ENCODE measurements around the gene MADCAM1.

The MADCAM1 gene

DNA sequence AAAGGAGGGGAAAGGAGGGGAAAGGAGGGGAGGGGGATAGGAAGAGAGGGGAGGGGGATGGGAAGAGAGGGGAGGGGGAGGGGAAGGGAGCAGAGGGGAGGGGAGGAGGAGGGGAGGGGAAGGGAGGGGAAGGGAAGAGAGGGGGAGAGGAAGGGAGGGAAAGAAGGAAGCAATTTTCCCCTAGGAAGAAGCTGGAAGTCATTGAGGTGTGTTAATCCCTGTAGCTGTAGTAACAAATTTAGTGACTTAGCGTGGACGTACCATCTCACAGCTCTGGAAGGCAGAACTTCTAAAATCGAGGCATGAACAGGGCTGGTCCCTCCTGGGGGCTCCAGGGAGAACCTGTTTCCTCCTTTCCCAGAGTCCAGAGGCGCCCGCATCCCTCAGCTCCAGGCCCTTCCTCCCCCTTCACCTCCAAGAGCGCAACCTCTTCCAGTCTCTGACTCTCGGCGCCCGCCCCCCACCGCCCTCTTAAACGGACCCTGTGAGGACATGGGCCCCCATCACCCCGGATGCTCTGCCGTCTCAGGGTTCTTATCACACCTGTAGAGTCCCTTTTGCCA lies 29.7 kb downstream of the MADCAM1 start:
- H3K4me1 ChIP-seq = no peaks in the 10 kb centered on the region
- no peaks in the 10 kb centered on the region for H3K9me3 ChIP-seq (ENCODE audit: control insufficient read depth, low read length)
- no peaks in the 10 kb centered on the region for H3K27me3 ChIP-seq (ENCODE audit: control insufficient read depth, insufficient read depth, low read length)
- H3K4me2 ChIP-seq (ENCODE audit: low read length) = no peak overlapping the region
- H3K36me3 ChIP-seq (ENCODE audit: control insufficient read depth, insufficient read depth, low read length) = no peaks in the 10 kb centered on the region
- TF ChIP-seq, protein P1, sequence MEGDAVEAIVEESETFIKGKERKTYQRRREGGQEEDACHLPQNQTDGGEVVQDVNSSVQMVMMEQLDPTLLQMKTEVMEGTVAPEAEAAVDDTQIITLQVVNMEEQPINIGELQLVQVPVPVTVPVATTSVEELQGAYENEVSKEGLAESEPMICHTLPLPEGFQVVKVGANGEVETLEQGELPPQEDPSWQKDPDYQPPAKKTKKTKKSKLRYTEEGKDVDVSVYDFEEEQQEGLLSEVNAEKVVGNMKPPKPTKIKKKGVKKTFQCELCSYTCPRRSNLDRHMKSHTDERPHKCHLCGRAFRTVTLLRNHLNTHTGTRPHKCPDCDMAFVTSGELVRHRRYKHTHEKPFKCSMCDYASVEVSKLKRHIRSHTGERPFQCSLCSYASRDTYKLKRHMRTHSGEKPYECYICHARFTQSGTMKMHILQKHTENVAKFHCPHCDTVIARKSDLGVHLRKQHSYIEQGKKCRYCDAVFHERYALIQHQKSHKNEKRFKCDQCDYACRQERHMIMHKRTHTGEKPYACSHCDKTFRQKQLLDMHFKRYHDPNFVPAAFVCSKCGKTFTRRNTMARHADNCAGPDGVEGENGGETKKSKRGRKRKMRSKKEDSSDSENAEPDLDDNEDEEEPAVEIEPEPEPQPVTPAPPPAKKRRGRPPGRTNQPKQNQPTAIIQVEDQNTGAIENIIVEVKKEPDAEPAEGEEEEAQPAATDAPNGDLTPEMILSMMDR (IDR thresholded peaks at IDR 0.05) = no peak
- no peak overlapping the region for H3K27ac ChIP-seq
- no peak overlapping the region for H2AFZ ChIP-seq
- no peak overlapping the region for H3K4me3 ChIP-seq (ENCODE audit: low read depth, low read length)
- H3K9ac ChIP-seq = no peak overlapping the region
- H3K79me2 ChIP-seq = no peaks in the 10 kb centered on the region

DNA sequence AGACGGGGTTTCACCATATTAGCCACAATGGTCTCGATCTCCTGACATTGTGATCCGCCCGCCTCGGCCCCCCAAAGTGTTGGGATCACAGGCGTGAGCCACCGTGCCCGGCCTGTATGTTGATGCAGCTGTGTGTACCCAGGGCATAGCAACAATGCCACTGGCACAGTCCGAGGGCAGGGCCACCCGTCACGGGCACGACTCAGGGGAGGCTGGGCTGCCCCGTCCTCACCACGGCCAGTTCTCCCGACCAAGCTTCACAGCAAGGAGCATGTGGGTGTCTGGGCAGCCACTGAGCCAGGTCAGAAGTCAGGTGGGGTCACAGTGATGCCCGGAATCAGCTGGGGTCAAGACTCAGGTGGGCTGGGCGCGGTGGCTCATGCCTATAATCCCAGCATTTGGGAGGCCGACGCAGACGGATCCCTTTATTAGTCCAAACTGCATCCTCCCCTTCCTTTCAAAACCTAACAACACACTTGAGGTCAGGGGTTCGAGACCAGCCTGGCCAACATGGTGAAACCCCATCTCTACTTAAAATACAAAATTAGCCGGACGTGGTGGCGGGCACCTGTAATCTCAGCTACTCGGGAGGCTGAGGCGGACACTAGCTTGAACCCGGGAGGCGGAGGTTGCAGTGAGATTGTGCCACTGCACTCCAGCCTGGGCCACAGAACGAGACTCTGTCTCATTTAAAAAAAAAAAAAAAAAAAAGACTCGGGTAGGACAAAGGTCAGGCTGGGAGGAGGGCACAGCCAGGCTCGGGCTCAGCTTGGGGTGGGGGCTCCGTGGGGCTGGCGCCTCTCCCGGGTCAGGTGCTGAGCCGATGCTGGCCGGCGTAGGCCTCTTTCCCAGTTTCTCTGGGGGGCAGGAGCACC lies 34.1 kb downstream of the MADCAM1 start:
- Histone ChIP-seq H3K27ac (peak overlapping the region; percentile 81), H3K4me1 (peaks cover 9% of the 10 kb centered on the region), H2AFZ (peak overlapping the region; percentile 97), H3K4me3 (ENCODE audit: low read depth, low read length) (peak overlapping the region; percentile 81), H3K4me2 (ENCODE audit: low read length) (peak overlapping the region; percentile 70), H3K36me3 (ENCODE audit: control insufficient read depth, insufficient read depth, low read length) (no peaks in the 10 kb centered on the region), H3K79me2 (peaks cover 25% of the 10 kb centered on the region), H3K27me3 (ENCODE audit: control insufficient read depth, insufficient read depth, low read length) (no peaks in the 10 kb centered on the region), H3K9ac (no peak overlapping the region), H3K9me3 (ENCODE audit: control insufficient read depth, low read length) (no peaks in the 10 kb centered on the region)
- TF ChIP-seq, protein P1 (IDR thresholded peaks at IDR 0.05) = no peak

DNA sequence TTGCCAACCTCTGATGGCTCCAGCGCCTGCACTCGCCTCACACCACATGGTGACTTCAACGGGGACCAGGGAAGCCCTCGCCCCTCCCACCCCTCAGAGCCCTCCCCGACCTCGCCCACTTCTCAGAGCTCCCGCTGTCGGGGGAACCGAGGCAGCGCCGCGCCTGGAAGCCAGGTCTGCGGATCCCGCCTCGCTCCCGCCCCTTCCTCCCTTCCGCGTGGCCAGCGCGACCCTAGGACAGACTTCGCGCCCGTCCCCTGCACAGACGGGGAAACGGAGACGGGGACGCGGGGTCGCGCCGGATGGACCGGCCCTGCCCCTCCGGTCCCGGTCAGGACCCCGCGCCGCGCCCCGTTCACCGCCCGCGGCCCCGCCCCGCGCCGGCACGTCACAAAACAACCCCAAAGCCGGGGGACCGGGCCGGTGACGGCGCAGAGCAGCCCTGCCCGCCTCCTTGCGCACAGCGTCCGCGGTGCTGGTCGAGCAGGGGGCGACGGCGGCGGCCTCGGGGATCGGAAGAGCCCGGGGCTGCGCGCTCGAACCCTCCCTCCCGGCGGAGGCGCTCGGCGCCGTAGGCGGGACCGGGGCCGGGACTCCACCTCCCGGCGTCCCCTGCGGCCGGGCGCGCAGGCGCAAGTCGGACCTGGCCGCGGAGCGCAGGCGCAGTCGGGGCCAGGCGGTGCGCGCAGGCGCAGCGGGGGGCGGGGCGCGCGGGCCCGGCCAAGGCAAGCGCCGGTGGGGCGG lies 34.9 kb downstream of the MADCAM1 start:
- Histone ChIP-seq H3K9me3 (ENCODE audit: control insufficient read depth, low read length) (no peaks in the 10 kb centered on the region), H3K9ac (peak overlapping the region; percentile 85), H3K79me2 (peaks cover 33% of the 10 kb centered on the region), H3K36me3 (ENCODE audit: control insufficient read depth, insufficient read depth, low read length) (no peaks in the 10 kb centered on the region), H3K4me1 (peaks cover 9% of the 10 kb centered on the region), H3K4me2 (ENCODE audit: low read length) (peak overlapping the region; percentile 70), H3K4me3 (ENCODE audit: low read depth, low read length) (peak overlapping the region; percentile 81), H2AFZ (peak overlapping the region; percentile 97), H3K27ac (peak overlapping the region; percentile 81), H3K27me3 (ENCODE audit: control insufficient read depth, insufficient read depth, low read length) (no peaks in the 10 kb centered on the region)
- TF ChIP-seq, protein P1 (IDR thresholded peaks at IDR 0.05) = no peak

DNA sequence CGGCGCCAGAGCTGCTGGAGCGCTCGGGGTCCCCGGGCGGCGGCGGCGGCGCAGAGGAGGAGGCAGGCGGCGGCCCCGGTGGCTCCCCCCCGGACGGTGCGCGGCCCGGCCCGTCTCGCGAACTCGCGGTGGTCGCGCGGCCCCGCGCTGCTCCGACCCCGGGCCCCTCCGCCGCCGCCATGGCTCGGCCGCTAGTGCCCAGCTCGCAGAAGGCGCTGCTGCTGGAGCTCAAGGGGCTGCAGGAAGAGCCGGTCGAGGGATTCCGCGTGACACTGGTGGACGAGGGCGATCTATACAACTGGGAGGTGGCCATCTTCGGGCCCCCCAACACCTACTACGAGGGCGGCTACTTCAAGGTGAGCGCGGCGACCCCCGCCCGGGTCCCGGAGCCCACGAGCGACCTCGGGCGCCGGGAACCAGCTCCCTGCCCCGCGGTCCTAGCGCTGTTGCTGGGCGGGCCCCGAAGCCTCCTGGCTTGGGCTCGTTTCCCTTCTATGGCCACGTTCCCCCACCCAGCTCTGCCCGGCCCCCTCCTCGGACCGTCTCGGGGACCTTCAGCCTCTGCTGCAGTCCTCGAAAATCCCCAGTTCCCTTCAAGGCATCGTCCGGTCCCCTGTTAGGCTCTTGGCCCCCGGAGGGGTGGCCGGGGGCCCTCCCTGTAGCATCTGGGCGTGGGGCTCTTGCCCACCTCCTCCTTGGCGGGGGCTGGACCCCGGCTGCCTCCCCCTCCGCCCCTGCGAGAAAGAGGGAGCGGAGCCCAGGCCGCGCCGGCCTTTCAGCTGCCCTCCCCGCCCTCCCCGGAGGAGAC lies 35.7 kb downstream of the MADCAM1 start, which contains the start of gene CDC34:
TSS of gene CDC34 (plus strand) at position 8 of the 808 bp plus-strand sequence. CDS start at position 180, 172 bp downstream.
- H3K4me2 ChIP-seq (ENCODE audit: low read length) = peak within 1 kb of the TSS; percentile 98
- H3K9me3 ChIP-seq (ENCODE audit: control insufficient read depth, low read length) = no peaks in the 10 kb centered on the region
- peak within 1 kb of the TSS; percentile 85 for H3K9ac ChIP-seq
- H2AFZ ChIP-seq = peak within 1 kb of the TSS; percentile 97
- H3K36me3 ChIP-seq (ENCODE audit: control insufficient read depth, insufficient read depth, low read length) = no peaks in the 10 kb centered on the region
- peak within 1 kb of the TSS; percentile 81 for H3K27ac ChIP-seq
- H3K4me3 ChIP-seq (ENCODE audit: low read depth, low read length) = peak within 1 kb of the TSS; percentile 86
- H3K79me2 ChIP-seq = peaks cover 40% of the 10 kb centered on the region
- TF ChIP-seq, protein P1 (IDR thresholded peaks at IDR 0.05) = no peak
- H3K27me3 ChIP-seq (ENCODE audit: control insufficient read depth, insufficient read depth, low read length) = no peaks in the 10 kb centered on the region
- H3K4me1 ChIP-seq = peaks cover 9% of the 10 kb centered on the region
